ENCODE measurements around the gene E2F6. TPM values are rescaled to one million over a fixed set of nuclear protein-coding genes. Genes with fewer than 3 reads are reported as not detected.
A peak's percentile ranks its signal among the peaks of the same experiment; 100 is the strongest.

Gene E2F6
- total RNA-seq, 6 donors from 2014 or later = 5.3 to 15.8 (median 13.4) TPM

- H3K9me3 ChIP-seq = peaks cover 0 to 5% (median 0%) of the 10 kb centered on the region in 4 donors
- WGBS, 2 donors = 63 to 66% methylated on average over 3 of the region's 3 CpGs
- DNase-seq (no peak), ATAC-seq (ENCODE audit: low FRiP score in 2 of 2) (peak; percentile 50 to 83)
- no peak overlapping the region for H3K27ac ChIP-seq
- no peaks in the 10 kb centered on the region for H3K36me3 ChIP-seq
- H3K4me1 ChIP-seq = no peaks in the 10 kb centered on the region
- H3K4me3 ChIP-seq = no peak overlapping the region
- no peaks in the 10 kb centered on the region for H3K27me3 ChIP-seq
- TF ChIP-seq POLR2AphosphoS5 (IDR thresholded peaks at IDR 0.05) = no peak
- no peak for TF ChIP-seq CTCF (IDR thresholded peaks at IDR 0.05)
- no peak for TF ChIP-seq POLR2A (IDR thresholded peaks at IDR 0.05)
- TF ChIP-seq EP300 (IDR thresholded peaks at IDR 0.05) = no peak
Observed at GRCh38 chr2:11506611-11506969, 40.6 kb upstream of the E2F6 start.

GRCh38 chr2:11505652-11506610 is 40.0 kb upstream of the E2F6 start:
- Histone ChIP-seq H3K36me3 (no peaks in the 10 kb centered on the region), H3K27me3 (no peaks in the 10 kb centered on the region), H3K9me3 (peaks cover 0 to 5% (median 0%) of the 10 kb centered on the region in 4 donors), H3K4me3 (no peak overlapping the region), H3K27ac (no peak overlapping the region), H3K4me1 (no peaks in the 10 kb centered on the region)
- no peak for DNase-seq
- no peak for TF ChIP-seq POLR2A (IDR thresholded peaks at IDR 0.05)
- TF ChIP-seq POLR2AphosphoS5 (IDR thresholded peaks at IDR 0.05) = no peak
- TF ChIP-seq EP300 (IDR thresholded peaks at IDR 0.05) = no peak
- 74 to 82% methylated on average over 10 to 11 of the region's 11 CpGs for WGBS, 2 donors
- ATAC-seq (ENCODE audit: low FRiP score in 2 of 2) = no peak

DNA sequence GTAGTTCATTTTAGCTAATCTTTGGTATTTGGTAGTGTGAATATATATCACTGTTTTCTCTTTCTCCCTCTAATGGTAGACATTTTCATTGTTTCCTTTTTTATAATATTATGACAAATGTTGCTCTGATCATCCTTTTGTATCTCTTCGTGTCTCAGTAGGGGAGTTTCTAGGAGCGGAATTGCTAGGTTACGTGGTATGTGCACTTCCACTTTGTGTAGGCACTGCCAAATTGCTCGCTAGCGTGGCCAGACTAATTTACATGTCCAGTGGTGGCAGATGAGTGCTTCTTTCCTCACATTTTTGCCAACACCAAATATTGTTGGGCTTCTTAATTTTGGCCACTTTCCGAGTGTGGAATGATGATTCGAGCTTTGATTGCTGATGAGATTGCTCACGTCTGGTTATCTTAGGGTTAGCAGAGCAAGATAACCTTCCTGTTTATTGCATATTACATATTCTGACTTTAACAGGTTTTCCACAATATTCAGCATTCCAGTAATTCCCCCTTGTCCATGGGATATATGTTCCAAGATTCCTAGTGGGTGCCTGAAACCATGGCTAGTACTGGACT is 37.5 kb upstream of the E2F6 start:
- H3K27me3 ChIP-seq = no peaks in the 10 kb centered on the region
- peaks cover 0 to 5% (median 0%) of the 10 kb centered on the region in 4 donors for H3K9me3 ChIP-seq
- ATAC-seq (ENCODE audit: low FRiP score in 2 of 2) (no peak), DNase-seq (no peak)
- peaks cover 0 to 4% (median 0%) of the 10 kb centered on the region in 4 donors for H3K4me1 ChIP-seq
- WGBS, 2 donors = 67 to 69% methylated on average over 8 of the region's 8 CpGs
- H3K36me3 ChIP-seq = no peaks in the 10 kb centered on the region
- H3K27ac ChIP-seq = no peak overlapping the region
- H3K4me3 ChIP-seq = no peak overlapping the region
- TF ChIP-seq POLR2AphosphoS5 (IDR thresholded peaks at IDR 0.05) (no peak), CTCF (IDR thresholded peaks at IDR 0.05) (no peak), EP300 (IDR thresholded peaks at IDR 0.05) (no peak), POLR2A (IDR thresholded peaks at IDR 0.05) (no peak)

DNA sequence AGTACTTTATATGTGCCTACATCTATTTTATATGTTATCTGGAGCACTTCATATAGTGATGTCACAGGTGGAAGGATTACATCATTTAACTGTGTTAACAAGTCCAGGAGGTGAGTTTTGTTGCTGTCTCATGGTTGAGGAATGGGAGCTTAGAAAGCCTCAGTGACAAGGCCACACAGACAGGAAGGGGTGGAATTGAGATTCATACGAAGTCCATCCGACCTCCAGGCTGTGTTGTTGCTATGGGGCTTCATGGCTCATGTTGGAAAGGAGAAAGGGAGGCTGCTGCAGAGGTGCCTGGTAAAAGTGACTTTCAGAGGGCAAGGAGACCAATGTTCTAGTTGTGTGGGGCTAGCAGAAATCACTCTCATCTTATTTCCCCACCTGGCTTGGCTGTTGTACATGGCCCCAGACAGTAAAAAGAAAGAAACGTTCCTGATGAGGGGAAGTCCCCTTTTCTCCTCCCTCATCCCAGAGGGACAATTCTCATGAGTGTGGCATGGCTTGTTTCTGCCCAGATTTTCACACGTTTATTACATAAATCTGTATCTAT is 36.9 kb upstream of the E2F6 start:
- TF ChIP-seq CTCF (IDR thresholded peaks at IDR 0.05) = no peak
- TF ChIP-seq POLR2AphosphoS5 (IDR thresholded peaks at IDR 0.05) = no peak
- TF ChIP-seq EP300 (IDR thresholded peaks at IDR 0.05) = no peak
- no peak for TF ChIP-seq POLR2A (IDR thresholded peaks at IDR 0.05)
- ATAC-seq (ENCODE audit: low FRiP score in 2 of 2) (no peak), DNase-seq (no peak)
- Histone ChIP-seq H3K27ac (no peak overlapping the region), H3K9me3 (peaks cover 0 to 5% (median 0%) of the 10 kb centered on the region in 4 donors), H3K4me1 (peaks cover 0 to 4% (median 0%) of the 10 kb centered on the region in 4 donors), H3K4me3 (no peak overlapping the region), H3K27me3 (no peaks in the 10 kb centered on the region), H3K36me3 (no peaks in the 10 kb centered on the region)
- WGBS, 2 donors = 82 to 88% methylated on average over 4 of the region's 4 CpGs

DNA sequence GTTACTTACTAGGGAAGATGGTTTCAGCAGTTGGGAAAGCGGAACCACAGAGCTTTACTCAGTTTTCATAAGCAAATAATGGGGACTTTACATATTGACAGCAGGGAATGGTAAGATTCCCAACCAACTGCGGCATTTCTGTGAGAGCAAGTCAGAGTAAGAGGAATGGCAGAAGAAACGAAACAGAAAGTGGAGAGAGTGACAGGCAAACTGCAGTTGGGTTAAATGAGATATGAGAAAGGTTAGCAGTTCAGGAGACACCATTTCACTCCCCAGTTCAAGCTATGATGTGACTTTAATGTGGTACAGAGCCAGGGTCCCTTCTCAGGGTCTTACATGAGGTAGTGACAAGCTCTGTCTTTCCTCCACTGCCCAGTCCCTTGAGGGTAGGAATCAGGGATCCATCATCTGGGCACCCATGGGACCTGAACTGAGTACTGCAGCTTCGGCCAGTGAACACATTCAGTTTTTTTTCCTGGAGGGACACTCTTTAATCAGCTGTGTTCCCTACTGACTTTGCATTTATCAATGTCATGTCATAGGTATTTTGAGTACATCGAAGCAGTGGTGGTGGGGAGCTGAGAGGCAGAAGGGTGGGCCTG is 34.8 kb upstream of the E2F6 start:
- TF ChIP-seq POLR2AphosphoS5 (IDR thresholded peaks at IDR 0.05) (no peak), POLR2A (IDR thresholded peaks at IDR 0.05) (no peak), CTCF (IDR thresholded peaks at IDR 0.05) (no peak), EP300 (IDR thresholded peaks at IDR 0.05) (no peak)
- Histone ChIP-seq H3K9me3 (peaks cover 0 to 5% (median 0%) of the 10 kb centered on the region in 4 donors), H3K27ac (no peak overlapping the region), H3K27me3 (no peaks in the 10 kb centered on the region), H3K36me3 (no peaks in the 10 kb centered on the region), H3K4me1 (peaks cover 0 to 4% (median 0%) of the 10 kb centered on the region in 4 donors), H3K4me3 (no peak overlapping the region)
- WGBS, 2 donors = 80 to 83% methylated on average over 5 of the region's 5 CpGs
- DNase-seq (no peak), ATAC-seq (ENCODE audit: low FRiP score in 2 of 2) (no peak)
